HG03196 (cell line): ENCODE measurements around the gene SSUH2.
A peak's percentile ranks its signal among the peaks of the same experiment; 100 is the strongest.
"Not testable (repeated sequence)": the region's sequence is repeated elsewhere in the genome, so short reads cannot be mapped to it uniquely, and the experiment has no call there.

ENCODE experiments used
- ATAC-seq: cut with Tn5 transposase; IDR thresholded peaks from one replicate; pipeline ENCODE4 v1.9.1; 2021; ENCODE audit not compliant: unreplicated experiment

The SSUH2 gene

GRCh38 chr3:8644748-8645390 lies at the start of gene SSUH2:
Gene SSUH2 (minus strand): TSS chr3:8644798. CDS start chr3:8644758, 40 bp downstream.
- ATAC-seq = no peak

- ATAC-seq = not testable (repeated sequence)
These were observed 46.7 kb upstream of the SSUH2 start for GRCh38 chr3:8691295-8691694.

- ATAC-seq = not testable (repeated sequence)
These were observed 40.4 kb upstream of the SSUH2 start for GRCh38 chr3:8684992-8685391.

GRCh38 chr3:8682850-8683574 lies 38.4 kb upstream of the SSUH2 start:
- not testable (repeated sequence) for ATAC-seq

GRCh38 chr3:8681881-8682538 lies 37.4 kb upstream of the SSUH2 start:
- not testable (repeated sequence) for ATAC-seq

- no peak for ATAC-seq
These were observed 36.8 kb upstream of the SSUH2 start for GRCh38 chr3:8681349-8681748.

- not testable (repeated sequence) for ATAC-seq
These were observed 35.4 kb upstream of the SSUH2 start for GRCh38 chr3:8679817-8680553.

GRCh38 chr3:8678751-8679150 lies 34.2 kb upstream of the SSUH2 start:
- no peak for ATAC-seq

- ATAC-seq = not testable (repeated sequence)
These were observed 32.7 kb upstream of the SSUH2 start for GRCh38 chr3:8677258-8677657.

GRCh38 chr3:8675591-8675990 lies 31.0 kb upstream of the SSUH2 start:
- not testable (repeated sequence) for ATAC-seq

GRCh38 chr3:8673083-8673737 lies 28.6 kb upstream of the SSUH2 start:
- no peak for ATAC-seq

- no peak for ATAC-seq
These were observed 24.4 kb upstream of the SSUH2 start for GRCh38 chr3:8669019-8669418.

- ATAC-seq = no peak
These were observed 23.6 kb upstream of the SSUH2 start for GRCh38 chr3:8668216-8668615.

GRCh38 chr3:8667463-8668091 lies 23.0 kb upstream of the SSUH2 start:
- ATAC-seq = no peak

- ATAC-seq = peak; percentile 47
These were observed 20.9 kb upstream of the SSUH2 start for GRCh38 chr3:8665407-8665896.

- ATAC-seq = no peak
These were observed 18.8 kb upstream of the SSUH2 start for GRCh38 chr3:8663177-8664061.

- no peak for ATAC-seq
These were observed 18.0 kb upstream of the SSUH2 start for GRCh38 chr3:8662594-8662993.

- no peak for ATAC-seq
These were observed 15.8 kb upstream of the SSUH2 start for GRCh38 chr3:8660175-8661118.
